ENCODE data around the gene TNFRSF9.
"Not testable (repeated sequence)": the region's sequence is repeated elsewhere in the genome, so short reads cannot be mapped to it uniquely, and the experiment has no call there.

TNFRSF9 gene

GRCh38 chr1:7942214-7942921, 1.7 kb upstream of the TNFRSF9 start:
- Mint-ChIP-seq H3K27ac (peak overlapping the region; percentile 78), H3K4me3 (peak overlapping the region; percentile 82), H3K27me3 (peaks cover 38% of the 10 kb centered on the region), H3K9me3 (no peaks in the 10 kb centered on the region), H3K4me1 (peaks cover 30% of the 10 kb centered on the region), H3K36me3 (peaks cover 13% of the 10 kb centered on the region)
- ATAC-seq: peak; percentile 42

GRCh38 chr1:7941437-7941793, 776 bp upstream of the TNFRSF9 start:
- H3K4me1 Mint-ChIP-seq: peaks cover 30% of the 10 kb centered on the region
- peaks cover 39% of the 10 kb centered on the region for H3K27me3 Mint-ChIP-seq
- H3K9me3 Mint-ChIP-seq: no peaks in the 10 kb centered on the region
- peak overlapping the region; percentile 78 for H3K27ac Mint-ChIP-seq
- no peak for ATAC-seq
- H3K4me3 Mint-ChIP-seq: peak overlapping the region; percentile 82
- H3K36me3 Mint-ChIP-seq: peaks cover 13% of the 10 kb centered on the region

- Mint-ChIP-seq H3K4me1 (peaks cover 30% of the 10 kb centered on the region), H3K4me3 (peak overlapping the region; percentile 82), H3K27ac (peak overlapping the region; percentile 78), H3K36me3 (peaks cover 13% of the 10 kb centered on the region), H3K9me3 (no peaks in the 10 kb centered on the region), H3K27me3 (peaks cover 53% of the 10 kb centered on the region)
- ATAC-seq: no peak
Observed at GRCh38 chr1:7940034-7940433, 605 bp downstream of the TNFRSF9 start.

GRCh38 chr1:7938070-7938469, 2.6 kb downstream of the TNFRSF9 start:
- ATAC-seq: no peak
- H3K4me3 Mint-ChIP-seq: peak overlapping the region; percentile 63
- H3K9me3 Mint-ChIP-seq: no peaks in the 10 kb centered on the region
- no peak overlapping the region for H3K27ac Mint-ChIP-seq
- peaks cover 26% of the 10 kb centered on the region for H3K36me3 Mint-ChIP-seq
- H3K27me3 Mint-ChIP-seq: peaks cover 72% of the 10 kb centered on the region
- peaks cover 27% of the 10 kb centered on the region for H3K4me1 Mint-ChIP-seq

- H3K27ac Mint-ChIP-seq: no peak overlapping the region
- ATAC-seq: no peak
- peaks cover 12% of the 10 kb centered on the region for H3K4me1 Mint-ChIP-seq
- peaks cover 40% of the 10 kb centered on the region for H3K27me3 Mint-ChIP-seq
- H3K9me3 Mint-ChIP-seq: no peaks in the 10 kb centered on the region
- no peak overlapping the region for H3K4me3 Mint-ChIP-seq
- H3K36me3 Mint-ChIP-seq: peaks cover 29% of the 10 kb centered on the region
Observed at GRCh38 chr1:7932524-7933138, 8.0 kb downstream of the TNFRSF9 start.

- Mint-ChIP-seq H3K36me3 (peaks cover 29% of the 10 kb centered on the region), H3K27me3 (peaks cover 42% of the 10 kb centered on the region), H3K4me1 (peaks cover 12% of the 10 kb centered on the region), H3K27ac (no peak overlapping the region), H3K4me3 (no peak overlapping the region), H3K9me3 (no peaks in the 10 kb centered on the region)
- no peak for ATAC-seq
Observed at GRCh38 chr1:7931446-7931812, 9.2 kb downstream of the TNFRSF9 start.

GRCh38 chr1:7930645-7931445, 9.8 kb downstream of the TNFRSF9 start:
- peaks cover 42% of the 10 kb centered on the region for H3K27me3 Mint-ChIP-seq
- ATAC-seq: no peak
- peaks cover 12% of the 10 kb centered on the region for H3K4me1 Mint-ChIP-seq
- no peak overlapping the region for H3K4me3 Mint-ChIP-seq
- H3K36me3 Mint-ChIP-seq: peaks cover 29% of the 10 kb centered on the region
- no peaks in the 10 kb centered on the region for H3K9me3 Mint-ChIP-seq
- peak overlapping the region; percentile 44 for H3K27ac Mint-ChIP-seq

- Mint-ChIP-seq H3K36me3 (peaks cover 29% of the 10 kb centered on the region), H3K27me3 (peaks cover 33% of the 10 kb centered on the region), H3K4me3 (no peak overlapping the region), H3K27ac (no peak overlapping the region), H3K9me3 (no peaks in the 10 kb centered on the region), H3K4me1 (peaks cover 12% of the 10 kb centered on the region)
- no peak for ATAC-seq
Observed at GRCh38 chr1:7929637-7930036, 11.0 kb downstream of the TNFRSF9 start.

GRCh38 chr1:7928247-7928646, 12.4 kb downstream of the TNFRSF9 start:
- no peak for ATAC-seq
- Mint-ChIP-seq H3K4me3 (no peak overlapping the region), H3K27ac (no peak overlapping the region), H3K27me3 (peaks cover 19% of the 10 kb centered on the region), H3K4me1 (peaks cover 12% of the 10 kb centered on the region), H3K36me3 (peaks cover 18% of the 10 kb centered on the region), H3K9me3 (no peaks in the 10 kb centered on the region)

- Mint-ChIP-seq H3K4me1 (peaks cover 12% of the 10 kb centered on the region), H3K27me3 (peaks cover 12% of the 10 kb centered on the region), H3K36me3 (peaks cover 11% of the 10 kb centered on the region)
- not testable (repeated sequence) for H3K27ac Mint-ChIP-seq, H3K9me3 Mint-ChIP-seq, ATAC-seq, H3K4me3 Mint-ChIP-seq
Observed at GRCh38 chr1:7927061-7927460, 13.6 kb downstream of the TNFRSF9 start.

GRCh38 chr1:7922301-7922700, 18.3 kb downstream of the TNFRSF9 start:
- ATAC-seq: no peak
- Mint-ChIP-seq H3K4me3 (no peak overlapping the region), H3K27ac (no peak overlapping the region), H3K9me3 (no peaks in the 10 kb centered on the region), H3K27me3 (peaks cover 16% of the 10 kb centered on the region), H3K4me1 (peaks cover 10% of the 10 kb centered on the region), H3K36me3 (peaks cover 17% of the 10 kb centered on the region)

GRCh38 chr1:7921796-7922195, 18.8 kb downstream of the TNFRSF9 start:
- Mint-ChIP-seq H3K36me3 (peaks cover 17% of the 10 kb centered on the region), H3K27me3 (peaks cover 21% of the 10 kb centered on the region), H3K4me1 (peaks cover 10% of the 10 kb centered on the region), H3K4me3 (no peak overlapping the region), H3K27ac (no peak overlapping the region), H3K9me3 (no peaks in the 10 kb centered on the region)
- ATAC-seq: no peak

GRCh38 chr1:7919880-7920279, 20.8 kb downstream of the TNFRSF9 start:
- peaks cover 13% of the 10 kb centered on the region for H3K27me3 Mint-ChIP-seq
- no peaks in the 10 kb centered on the region for H3K9me3 Mint-ChIP-seq
- H3K27ac Mint-ChIP-seq: peak overlapping the region; percentile 74
- ATAC-seq: no peak
- no peak overlapping the region for H3K4me3 Mint-ChIP-seq
- H3K4me1 Mint-ChIP-seq: peaks cover 10% of the 10 kb centered on the region
- peaks cover 17% of the 10 kb centered on the region for H3K36me3 Mint-ChIP-seq

- not testable (repeated sequence) for ATAC-seq, H3K27ac Mint-ChIP-seq, H3K4me3 Mint-ChIP-seq, H3K9me3 Mint-ChIP-seq
- Mint-ChIP-seq H3K36me3 (peaks cover 17% of the 10 kb centered on the region), H3K4me1 (peaks cover 18% of the 10 kb centered on the region), H3K27me3 (peaks cover 13% of the 10 kb centered on the region)
Observed at GRCh38 chr1:7917971-7918370, 22.7 kb downstream of the TNFRSF9 start.

GRCh38 chr1:7916501-7916830, 24.2 kb downstream of the TNFRSF9 start:
- Mint-ChIP-seq H3K4me1 (peaks cover 25% of the 10 kb centered on the region), H3K36me3 (peaks cover 10% of the 10 kb centered on the region), H3K9me3 (no peaks in the 10 kb centered on the region), H3K27ac (no peak overlapping the region), H3K27me3 (peaks cover 13% of the 10 kb centered on the region), H3K4me3 (no peak overlapping the region)
- ATAC-seq: no peak

Measured in stimulated activated memory B cell treated with anti-CD40 and anti-IgM and Interleukin-4, amounts not matched to agents 10 μg/mL and 1 μg/mL and 100 μg/mL, for 72 hours (primary cell).